Measurements from ENCODE around the gene PON2. TPM values are rescaled to one million over a fixed set of nuclear protein-coding genes. Genes with fewer than 3 reads are reported as not detected.

PON2 gene
- total and polyA plus RNA-seq, 2 of the 13 experiments (the other 11 are each of a cell fraction or from before 2014, with no cell fraction given), result 202 to 217 TPM

DNA sequence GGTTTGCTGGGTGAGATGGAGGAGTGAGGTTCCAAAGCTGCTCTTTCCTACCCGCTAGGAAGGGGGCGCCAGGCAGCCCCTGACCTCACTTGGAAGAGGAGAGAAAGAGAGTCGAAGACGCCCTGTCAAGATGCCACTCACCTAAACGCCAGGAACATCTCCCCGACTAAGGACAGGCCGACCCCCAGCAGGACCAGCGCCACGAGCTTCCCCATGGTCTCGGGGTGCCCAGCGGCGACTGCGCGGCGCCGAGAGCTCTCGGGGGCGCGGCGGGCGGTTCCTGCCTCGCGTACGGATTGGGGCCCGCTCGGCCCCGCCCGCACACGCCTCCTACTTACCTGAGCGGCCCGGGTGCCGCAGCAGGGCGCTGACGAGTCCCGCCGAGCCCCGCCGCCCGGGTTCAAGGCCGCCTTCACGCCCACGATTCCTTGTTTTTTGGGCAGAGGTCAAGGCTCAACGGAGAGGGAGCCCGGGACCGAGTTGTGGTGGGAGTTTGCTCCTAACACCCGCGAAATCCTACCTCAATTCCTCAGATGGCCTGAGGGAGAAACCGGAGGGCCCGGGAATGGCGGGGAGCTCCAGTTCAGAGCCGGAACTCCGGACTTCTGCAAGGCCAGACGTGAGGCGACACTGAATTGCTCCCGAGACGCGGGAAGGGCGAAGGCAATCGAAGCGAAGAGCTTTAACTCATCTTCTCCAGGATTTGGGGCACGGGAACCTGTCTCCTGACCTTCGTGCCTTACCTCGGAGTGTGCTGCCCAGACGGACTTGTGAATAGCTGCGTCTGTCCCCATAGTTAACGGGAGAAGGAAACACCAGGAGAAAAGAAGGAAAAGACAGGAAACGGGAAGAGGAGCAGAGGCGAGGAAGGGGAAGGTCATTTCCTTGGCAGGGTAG, 38.4 kb downstream of the PON2 start, which contains the start of gene PON3 (continued):
- TF ChIP-seq, protein P1, sequence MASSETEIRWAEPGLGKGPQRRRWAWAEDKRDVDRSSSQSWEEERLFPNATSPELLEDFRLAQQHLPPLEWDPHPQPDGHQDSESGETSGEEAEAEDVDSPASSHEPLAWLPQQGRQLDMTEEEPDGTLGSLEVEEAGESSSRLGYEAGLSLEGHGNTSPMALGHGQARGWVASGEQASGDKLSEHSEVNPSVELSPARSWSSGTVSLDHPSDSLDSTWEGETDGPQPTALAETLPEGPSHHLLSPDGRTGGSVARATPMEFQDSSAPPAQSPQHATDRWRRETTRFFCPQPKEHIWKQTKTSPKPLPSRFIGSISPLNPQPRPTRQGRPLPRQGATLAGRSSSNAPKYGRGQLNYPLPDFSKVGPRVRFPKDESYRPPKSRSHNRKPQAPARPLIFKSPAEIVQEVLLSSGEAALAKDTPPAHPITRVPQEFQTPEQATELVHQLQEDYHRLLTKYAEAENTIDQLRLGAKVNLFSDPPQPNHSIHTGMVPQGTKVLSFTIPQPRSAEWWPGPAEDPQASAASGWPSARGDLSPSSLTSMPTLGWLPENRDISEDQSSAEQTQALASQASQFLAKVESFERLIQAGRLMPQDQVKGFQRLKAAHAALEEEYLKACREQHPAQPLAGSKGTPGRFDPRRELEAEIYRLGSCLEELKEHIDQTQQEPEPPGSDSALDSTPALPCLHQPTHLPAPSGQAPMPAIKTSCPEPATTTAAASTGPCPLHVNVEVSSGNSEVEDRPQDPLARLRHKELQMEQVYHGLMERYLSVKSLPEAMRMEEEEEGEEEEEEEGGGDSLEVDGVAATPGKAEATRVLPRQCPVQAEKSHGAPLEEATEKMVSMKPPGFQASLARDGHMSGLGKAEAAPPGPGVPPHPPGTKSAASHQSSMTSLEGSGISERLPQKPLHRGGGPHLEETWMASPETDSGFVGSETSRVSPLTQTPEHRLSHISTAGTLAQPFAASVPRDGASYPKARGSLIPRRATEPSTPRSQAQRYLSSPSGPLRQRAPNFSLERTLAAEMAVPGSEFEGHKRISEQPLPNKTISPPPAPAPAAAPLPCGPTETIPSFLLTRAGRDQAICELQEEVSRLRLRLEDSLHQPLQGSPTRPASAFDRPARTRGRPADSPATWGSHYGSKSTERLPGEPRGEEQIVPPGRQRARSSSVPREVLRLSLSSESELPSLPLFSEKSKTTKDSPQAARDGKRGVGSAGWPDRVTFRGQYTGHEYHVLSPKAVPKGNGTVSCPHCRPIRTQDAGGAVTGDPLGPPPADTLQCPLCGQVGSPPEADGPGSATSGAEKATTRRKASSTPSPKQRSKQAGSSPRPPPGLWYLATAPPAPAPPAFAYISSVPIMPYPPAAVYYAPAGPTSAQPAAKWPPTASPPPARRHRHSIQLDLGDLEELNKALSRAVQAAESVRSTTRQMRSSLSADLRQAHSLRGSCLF (CRISPR knock-in tag; IDR thresholded peaks at IDR 0.05; ENCODE audit: borderline replicate concordance), result no peak
- TF ChIP-seq ZBTB42 (CRISPR knock-in tag; IDR thresholded peaks at IDR 0.05), result 0 out of 2 replicates have a peak, but pooled peaks have one; percentile 56
- no peak for TF ChIP-seq ZSCAN30 (CRISPR knock-in tag; IDR thresholded peaks at IDR 0.05)
- TF ChIP-seq, protein P2, sequence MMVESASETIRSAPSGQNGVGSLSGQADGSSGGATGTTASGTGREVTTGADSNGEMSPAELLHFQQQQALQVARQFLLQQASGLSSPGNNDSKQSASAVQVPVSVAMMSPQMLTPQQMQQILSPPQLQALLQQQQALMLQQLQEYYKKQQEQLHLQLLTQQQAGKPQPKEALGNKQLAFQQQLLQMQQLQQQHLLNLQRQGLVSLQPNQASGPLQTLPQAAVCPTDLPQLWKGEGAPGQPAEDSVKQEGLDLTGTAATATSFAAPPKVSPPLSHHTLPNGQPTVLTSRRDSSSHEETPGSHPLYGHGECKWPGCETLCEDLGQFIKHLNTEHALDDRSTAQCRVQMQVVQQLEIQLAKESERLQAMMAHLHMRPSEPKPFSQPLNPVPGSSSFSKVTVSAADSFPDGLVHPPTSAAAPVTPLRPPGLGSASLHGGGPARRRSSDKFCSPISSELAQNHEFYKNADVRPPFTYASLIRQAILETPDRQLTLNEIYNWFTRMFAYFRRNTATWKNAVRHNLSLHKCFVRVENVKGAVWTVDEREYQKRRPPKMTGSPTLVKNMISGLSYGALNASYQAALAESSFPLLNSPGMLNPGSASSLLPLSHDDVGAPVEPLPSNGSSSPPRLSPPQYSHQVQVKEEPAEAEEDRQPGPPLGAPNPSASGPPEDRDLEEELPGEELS (CRISPR knock-in tag; IDR thresholded peaks at IDR 0.05), result peak; percentile 76
- TF ChIP-seq, protein P3, sequence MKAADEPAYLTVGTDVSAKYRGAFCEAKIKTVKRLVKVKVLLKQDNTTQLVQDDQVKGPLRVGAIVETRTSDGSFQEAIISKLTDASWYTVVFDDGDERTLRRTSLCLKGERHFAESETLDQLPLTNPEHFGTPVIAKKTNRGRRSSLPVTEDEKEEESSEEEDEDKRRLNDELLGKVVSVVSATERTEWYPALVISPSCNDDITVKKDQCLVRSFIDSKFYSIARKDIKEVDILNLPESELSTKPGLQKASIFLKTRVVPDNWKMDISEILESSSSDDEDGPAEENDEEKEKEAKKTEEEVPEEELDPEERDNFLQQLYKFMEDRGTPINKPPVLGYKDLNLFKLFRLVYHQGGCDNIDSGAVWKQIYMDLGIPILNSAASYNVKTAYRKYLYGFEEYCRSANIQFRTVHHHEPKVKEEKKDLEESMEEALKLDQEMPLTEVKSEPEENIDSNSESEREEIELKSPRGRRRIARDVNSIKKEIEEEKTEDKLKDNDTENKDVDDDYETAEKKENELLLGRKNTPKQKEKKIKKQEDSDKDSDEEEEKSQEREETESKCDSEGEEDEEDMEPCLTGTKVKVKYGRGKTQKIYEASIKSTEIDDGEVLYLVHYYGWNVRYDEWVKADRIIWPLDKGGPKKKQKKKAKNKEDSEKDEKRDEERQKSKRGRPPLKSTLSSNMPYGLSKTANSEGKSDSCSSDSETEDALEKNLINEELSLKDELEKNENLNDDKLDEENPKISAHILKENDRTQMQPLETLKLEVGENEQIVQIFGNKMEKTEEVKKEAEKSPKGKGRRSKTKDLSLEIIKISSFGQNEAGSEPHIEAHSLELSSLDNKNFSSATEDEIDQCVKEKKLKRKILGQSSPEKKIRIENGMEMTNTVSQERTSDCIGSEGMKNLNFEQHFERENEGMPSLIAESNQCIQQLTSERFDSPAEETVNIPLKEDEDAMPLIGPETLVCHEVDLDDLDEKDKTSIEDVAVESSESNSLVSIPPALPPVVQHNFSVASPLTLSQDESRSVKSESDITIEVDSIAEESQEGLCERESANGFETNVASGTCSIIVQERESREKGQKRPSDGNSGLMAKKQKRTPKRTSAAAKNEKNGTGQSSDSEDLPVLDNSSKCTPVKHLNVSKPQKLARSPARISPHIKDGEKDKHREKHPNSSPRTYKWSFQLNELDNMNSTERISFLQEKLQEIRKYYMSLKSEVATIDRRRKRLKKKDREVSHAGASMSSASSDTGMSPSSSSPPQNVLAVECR (CRISPR knock-in tag; IDR thresholded peaks at IDR 0.05; ENCODE audit: borderline replicate concordance), result peak; percentile 79
- no peak for TF ChIP-seq ZNF44 (CRISPR knock-in tag; IDR thresholded peaks at IDR 0.05)
- TF ChIP-seq SMAD3 (CRISPR knock-in tag; IDR thresholded peaks at IDR 0.05), result no peak; the same call in 1 of the 2 replicates
- no peak for TF ChIP-seq PRMT3 (CRISPR knock-in tag; IDR thresholded peaks at IDR 0.05; ENCODE audit: borderline replicate concordance, low read depth)
- no peak for TF ChIP-seq ZNF326 (CRISPR knock-in tag; IDR thresholded peaks at IDR 0.05; ENCODE audit: borderline replicate concordance)
- TF ChIP-seq XBP1 (CRISPR knock-in tag; IDR thresholded peaks at IDR 0.05), result no peak
- TF ChIP-seq ATM (IDR thresholded peaks at IDR 0.05; ENCODE audit: borderline replicate concordance), result no peak
- TF ChIP-seq NCOA1 (CRISPR knock-in tag; IDR thresholded peaks at IDR 0.05), result no peak
- TF ChIP-seq, protein P4, sequence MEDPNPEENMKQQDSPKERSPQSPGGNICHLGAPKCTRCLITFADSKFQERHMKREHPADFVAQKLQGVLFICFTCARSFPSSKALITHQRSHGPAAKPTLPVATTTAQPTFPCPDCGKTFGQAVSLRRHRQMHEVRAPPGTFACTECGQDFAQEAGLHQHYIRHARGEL (CRISPR knock-in tag; IDR thresholded peaks at IDR 0.05), result 0 out of 2 replicates have a peak, but pooled peaks have one; percentile 59
- no peak for TF ChIP-seq CCAR2 (optimal IDR thresholded peaks at IDR 0.05; ENCODE audit: low read depth, low read length)
- TF ChIP-seq, protein P5, sequence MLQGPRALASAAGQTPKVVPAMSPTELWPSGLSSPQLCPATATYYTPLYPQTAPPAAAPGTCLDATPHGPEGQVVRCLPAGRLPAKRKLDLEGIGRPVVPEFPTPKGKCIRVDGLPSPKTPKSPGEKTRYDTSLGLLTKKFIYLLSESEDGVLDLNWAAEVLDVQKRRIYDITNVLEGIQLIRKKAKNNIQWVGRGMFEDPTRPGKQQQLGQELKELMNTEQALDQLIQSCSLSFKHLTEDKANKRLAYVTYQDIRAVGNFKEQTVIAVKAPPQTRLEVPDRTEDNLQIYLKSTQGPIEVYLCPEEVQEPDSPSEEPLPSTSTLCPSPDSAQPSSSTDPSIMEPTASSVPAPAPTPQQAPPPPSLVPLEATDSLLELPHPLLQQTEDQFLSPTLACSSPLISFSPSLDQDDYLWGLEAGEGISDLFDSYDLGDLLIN (CRISPR knock-in tag; IDR thresholded peaks at IDR 0.05; ENCODE audit: borderline replicate concordance), result peak; percentile 81

All from HepG2 (cell line).